OCI-LY1 (cell line): ENCODE results near the gene CNTFR.

ENCODE experiments used
- CTCF ChIP-seq: fragments of 200-600 bp; sonication (generic), shearing (Covaris generic); IDR thresholded peaks from 2 replicates; pipeline ENCODE4 v1.5.1; 2017; ENCODE audit warnings: mild to moderate bottlenecking, antibody characterized with exemption, low read length, moderate library complexity, mixed read lengths
- EZH2 ChIP-seq: fragments of 200-600 bp; sonication (generic), shearing (Covaris generic); IDR thresholded peaks from 2 replicates; pipeline ENCODE4 v1.8.0; 2017; ENCODE audit warnings: borderline replicate concordance, mixed run types, mild to moderate bottlenecking, antibody characterized with exemption, low read length, moderate library complexity, mixed read lengths

- TF ChIP-seq CTCF: no peak
- no peak for TF ChIP-seq EZH2
These were observed 24.9 kb downstream of the CNTFR start for GRCh38 chr9:34564617-34565016.
